Left lung (tissue), 10 donors: Measurements from ENCODE around the gene DAAM1. TPM values are rescaled to one million over a fixed set of nuclear protein-coding genes. Genes with fewer than 3 reads are reported as not detected.

Source experiments
- ATAC-seq: fragments of 200-7000 bp; cut with Tn5 transposase; one replicate; pipeline ENCODE4 v1.9.1; 2020; ENCODE audit warnings: moderate library complexity
- DNase-seq, 4 donors: peaks; one replicate each; pipeline ENCODE4 v3.0.0-alpha.2; 2013 to 2020
- H3K27ac ChIP-seq, 2 donors: fragments of 200-600 bp; sonication (generic) in 1 of 2; one replicate each; pipeline versions ENCODE4 v1.5.0 to v1.8.0; 2020 to 2021
- H3K27me3 ChIP-seq, 2 donors: fragments of 200-600 bp; sonication (generic) in 1 of 2; one replicate each; pipeline versions ENCODE4 v1.5.0 to v1.8.0; 2020 to 2021
- H3K36me3 ChIP-seq, 2 donors: fragments of 200-600 bp; sonication (generic) in 1 of 2; one replicate each; pipeline versions ENCODE4 v1.5.0 to v1.8.0; 2020 to 2021
- H3K4me1 ChIP-seq, 2 donors: fragments of 200-600 bp; one replicate each; pipeline ENCODE4 v1.8.0; 2021
- H3K4me3 ChIP-seq, 2 donors: fragments of 200-600 bp; sonication (generic) in 1 of 2; one replicate each; pipeline versions ENCODE4 v1.5.0 to v1.8.0; 2020 to 2021; ENCODE audit warnings: mild to moderate bottlenecking in 1 of 2
- H3K9me3 ChIP-seq, 2 donors: fragments of 200-600 bp; sonication (generic) in 1 of 2; one replicate each; pipeline versions ENCODE4 v1.5.0 to v1.8.0; 2020 to 2021
- CTCF ChIP-seq, 2 donors: fragments of 200-600 bp; sonication (generic) in 1 of 2; IDR thresholded peaks; one replicate each; pipeline versions ENCODE4 v1.5.0 to v1.8.0; 2021; ENCODE audit warnings: antibody characterized with exemption in 2 of 2
- intact Hi-C, 2 donors: fragments of 100-400 bp; cut with DNase I; formaldehyde crosslinking; loops; one replicate each; pipeline versions ENCODE4 v1.11.2 to v1.14.2; 2022
- polyA plus RNA-seq, 6 donors: library from polyadenylated mRNA; unstranded; fragments of 120-200 nt; gene quantifications; one replicate each; pipeline ENCODE4 v1.2.1, GENCODE V29; 2013; ENCODE audit not compliant: insufficient read length in 6 of 6
- total RNA-seq, 2 donors: library from RNA; stranded (reverse); fragmentation: NEBNext Ultra II Directional; extraction: Animal tissue kit (Norgen Biotek cat#: 25700); gene quantifications; one replicate each; pipeline ENCODE4 v1.2.1, GENCODE V29; 2021
- donor health status: DM: no; HTN: yes; CAD: no.
- donor health status: DM: no; HTN: no; CAD: no.

DAAM1 gene
- total and polyA plus RNA-seq, 8 donors: 47.5 to 68.4 (median 51.0) TPM

- Histone ChIP-seq H3K27ac (no peak overlapping the region), H3K4me3 (no peak overlapping the region), H3K27me3 (no peaks in the 10 kb centered on the region), H3K9me3 (no peaks in the 10 kb centered on the region), H3K4me1 (peaks cover 18 to 35% of the 10 kb centered on the region in 2 donors), H3K36me3 (peaks cover 0 to 1% of the 10 kb centered on the region in 2 donors)
- TF ChIP-seq CTCF (IDR thresholded peaks at IDR 0.05): no peak
- ATAC-seq (peak; percentile 61), DNase-seq (no peak)
- intact Hi-C loops: no loop called here
Measured at GRCh38 chr14:59317798-59318505, 129.5 kb downstream of the DAAM1 start.

GRCh38 chr14:59318908-59319307 lies 130.4 kb downstream of the DAAM1 start:
- Histone ChIP-seq H3K27ac (peak overlapping the region in 1 of 2 donors; percentile 21), H3K4me3 (no peak overlapping the region), H3K9me3 (no peaks in the 10 kb centered on the region), H3K36me3 (peaks cover 0 to 5% of the 10 kb centered on the region in 2 donors), H3K27me3 (no peaks in the 10 kb centered on the region), H3K4me1 (peaks cover 14 to 29% of the 10 kb centered on the region in 2 donors)
- intact Hi-C loops: no loop called here
- no peak for TF ChIP-seq CTCF (IDR thresholded peaks at IDR 0.05)
- ATAC-seq: no peak
- DNase-seq: no peak

- ATAC-seq (no peak), DNase-seq (no peak)
- TF ChIP-seq CTCF (IDR thresholded peaks at IDR 0.05): no peak
- peak overlapping the region; percentile 54 to 55 for H3K27ac ChIP-seq
- peaks cover 14 to 29% of the 10 kb centered on the region in 2 donors for H3K4me1 ChIP-seq
- intact Hi-C loops: no loop called here
- H3K27me3 ChIP-seq: no peaks in the 10 kb centered on the region
- no peak overlapping the region for H3K4me3 ChIP-seq
- H3K36me3 ChIP-seq: peaks cover 0 to 5% of the 10 kb centered on the region in 2 donors
- no peaks in the 10 kb centered on the region for H3K9me3 ChIP-seq
Measured at GRCh38 chr14:59320361-59320760, 131.9 kb downstream of the DAAM1 start.

- peak; percentile 56 for ATAC-seq
- H3K27ac ChIP-seq: peak overlapping the region; percentile 54 to 55
Measured at GRCh38 chr14:59320763-59321625, 132.5 kb downstream of the DAAM1 start.

More at GRCh38 chr14:59320763-59321625, 132.5 kb downstream of the DAAM1 start:
- H3K9me3 ChIP-seq: no peaks in the 10 kb centered on the region
- intact Hi-C loops: no loop called here
- peaks cover 0 to 9% of the 10 kb centered on the region in 2 donors for H3K36me3 ChIP-seq
- H3K4me1 ChIP-seq: peaks cover 14 to 29% of the 10 kb centered on the region in 2 donors
- H3K4me3 ChIP-seq: no peak overlapping the region
- H3K27me3 ChIP-seq: no peaks in the 10 kb centered on the region
- peak in 2 of 4 donors; percentile 39 to 70 for DNase-seq
- no peak for TF ChIP-seq CTCF (IDR thresholded peaks at IDR 0.05)
